Testis (tissue), 3 donors: ENCODE measurements around the gene TAF6. TPM values are rescaled to one million over a fixed set of nuclear protein-coding genes. Genes with fewer than 3 reads are reported as not detected.

ENCODE experiments used
- DNase-seq: peaks from one replicate; pipeline ENCODE4 v3.0.0-alpha.2; 2019
- H3K27ac ChIP-seq, 2 donors: fragments of 200-600 bp; sonication (generic); one replicate each; pipeline ENCODE4 v1.5.1; 2019
- H3K27me3 ChIP-seq: fragments of 200-600 bp; sonication (generic); one replicate; pipeline ENCODE4 v1.5.1; 2019
- H3K36me3 ChIP-seq: fragments of 200-600 bp; sonication (generic); one replicate; pipeline ENCODE4 v1.5.1; 2017; ENCODE audit warnings: low read depth; ENCODE audit errors: missing control alignments
- H3K4me1 ChIP-seq: fragments of 200-600 bp; sonication (generic); one replicate; pipeline ENCODE4 v1.5.1; 2019
- H3K4me3 ChIP-seq, 2 donors: fragments of 200-600 bp; sonication (generic); one replicate each; pipeline ENCODE4 v1.5.1; 2017 to 2019
- H3K9me3 ChIP-seq: fragments of 200-600 bp; sonication (generic); one replicate; pipeline ENCODE4 v1.5.1; 2017
- POLR2A ChIP-seq: fragments of 450-650 bp; IDR thresholded peaks from one replicate; pipeline ENCODE4 v1.6.1; 2017; ENCODE audit warnings: antibody characterized with exemption, mild to moderate bottlenecking, moderate library complexity
- WGBS, 2 donors: methylation state at CpG; one replicate each; pipeline ENCODE4 v1.1.5; 2018; 5-methylcytosine and 5-hydroxymethylcytosine counted together
- intact Hi-C: fragments of 100-400 bp; cut with DNase I; formaldehyde crosslinking; loops from one replicate; pipeline ENCODE4 v1.15.1; 2023; ENCODE audit warnings: low total_unique reads
- polyA plus RNA-seq: library from polyadenylated mRNA; stranded (reverse); fragments of 350-450 nt; fragmentation: Illumina TruSeq; extraction: RNeasy Lipid Tissue Mini Kit (QIAGEN cat#74804); gene quantifications from one replicate; pipeline ENCODE4 v1.2.3, GENCODE V29; 2014; ENCODE audit warnings: low read depth, low replicate concordance; ENCODE audit not compliant: insufficient read depth
- total RNA-seq, 2 donors: library from RNA; depleted of rRNA; stranded (reverse); fragments of >200 nt; gene quantifications; one replicate each; pipeline ENCODE4 v1.2.3, GENCODE V29; 2016
- TF ChIP-seq, protein P1 (sequence below), 3 experiments: fragments of 450-650 bp in 2 of 3; fragments of 200-600 bp in 1 of 3; sonication (generic) in 1 of 3; IDR thresholded peaks; one replicate each; pipeline ENCODE4 v1.5.1; 2016 to 2019; ENCODE audit warnings: antibody characterized with exemption in 3 of 3, mild to moderate bottlenecking in 2 of 3, moderate library complexity in 1 of 3

Gene TAF6
- total and polyA plus RNA-seq, 3 donors from 2014 or later: 95.4 to 108 (median 99.1) TPM

DNA sequence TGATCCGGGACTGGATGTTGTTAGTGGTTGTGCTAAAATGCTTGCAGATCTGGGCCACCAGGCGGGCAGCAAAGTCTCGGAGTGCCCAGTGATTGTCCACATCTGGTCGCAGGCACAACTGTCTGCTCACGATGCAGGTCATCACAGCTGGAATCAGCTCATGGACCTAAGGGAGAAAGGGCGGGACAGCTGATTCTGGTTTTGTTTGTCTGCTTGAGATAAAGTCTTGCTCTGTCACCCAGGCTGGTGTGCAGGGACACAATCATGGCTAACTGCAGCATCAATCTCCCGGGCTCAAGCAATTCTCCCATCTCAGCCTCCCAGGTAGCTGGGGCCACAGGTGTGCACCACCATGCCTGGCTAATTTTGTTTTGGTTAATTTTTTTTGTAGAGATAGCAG, 8.0 kb downstream of the TAF6 start:
- Histone ChIP-seq H3K9me3 (no peaks in the 10 kb centered on the region), H3K4me1 (no peaks in the 10 kb centered on the region), H3K27ac (no peak overlapping the region), H3K27me3 (no peaks in the 10 kb centered on the region), H3K4me3 (no peak overlapping the region), H3K36me3 (no peaks in the 10 kb centered on the region)
- intact Hi-C loops: no loop called here
- TF ChIP-seq, protein P1, sequence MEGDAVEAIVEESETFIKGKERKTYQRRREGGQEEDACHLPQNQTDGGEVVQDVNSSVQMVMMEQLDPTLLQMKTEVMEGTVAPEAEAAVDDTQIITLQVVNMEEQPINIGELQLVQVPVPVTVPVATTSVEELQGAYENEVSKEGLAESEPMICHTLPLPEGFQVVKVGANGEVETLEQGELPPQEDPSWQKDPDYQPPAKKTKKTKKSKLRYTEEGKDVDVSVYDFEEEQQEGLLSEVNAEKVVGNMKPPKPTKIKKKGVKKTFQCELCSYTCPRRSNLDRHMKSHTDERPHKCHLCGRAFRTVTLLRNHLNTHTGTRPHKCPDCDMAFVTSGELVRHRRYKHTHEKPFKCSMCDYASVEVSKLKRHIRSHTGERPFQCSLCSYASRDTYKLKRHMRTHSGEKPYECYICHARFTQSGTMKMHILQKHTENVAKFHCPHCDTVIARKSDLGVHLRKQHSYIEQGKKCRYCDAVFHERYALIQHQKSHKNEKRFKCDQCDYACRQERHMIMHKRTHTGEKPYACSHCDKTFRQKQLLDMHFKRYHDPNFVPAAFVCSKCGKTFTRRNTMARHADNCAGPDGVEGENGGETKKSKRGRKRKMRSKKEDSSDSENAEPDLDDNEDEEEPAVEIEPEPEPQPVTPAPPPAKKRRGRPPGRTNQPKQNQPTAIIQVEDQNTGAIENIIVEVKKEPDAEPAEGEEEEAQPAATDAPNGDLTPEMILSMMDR (IDR thresholded peaks at IDR 0.05): no peak
- no peak for TF ChIP-seq POLR2A
- DNase-seq: no peak
- WGBS, 2 donors: 85 to 95% methylated on average over 7 of the region's 7 CpGs

DNA sequence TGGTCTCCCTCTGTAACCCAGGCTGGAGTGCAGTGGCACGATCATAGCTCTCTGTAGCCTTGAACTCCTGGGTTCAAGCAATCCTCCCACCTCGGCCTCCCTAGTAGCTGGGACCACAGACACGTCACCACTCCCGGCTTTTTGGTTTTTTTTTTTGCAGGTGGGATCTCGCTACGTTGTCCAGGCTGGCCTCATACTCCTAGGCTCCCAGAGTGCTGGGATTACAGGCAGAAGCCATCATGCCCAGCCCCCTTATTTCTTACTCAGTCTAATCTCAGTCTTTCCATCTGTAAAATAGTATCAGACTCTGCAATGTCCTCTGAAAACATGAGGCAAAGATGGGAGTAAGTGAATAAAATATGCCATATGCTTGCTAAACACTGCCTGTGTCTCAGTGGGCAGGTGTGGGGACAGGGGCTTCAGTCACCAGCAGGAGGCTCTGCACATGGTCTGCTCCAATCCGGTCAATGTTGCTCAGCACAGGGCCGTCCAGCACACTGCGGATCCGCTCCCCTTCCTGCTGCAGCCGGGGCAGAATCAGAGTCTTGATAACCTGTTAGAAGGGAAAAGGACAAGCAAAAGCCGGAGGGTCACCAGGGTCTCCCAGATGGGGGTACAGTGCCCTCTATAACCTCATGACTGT, 9.5 kb downstream of the TAF6 start:
- WGBS, 2 donors: 86 to 88% methylated on average over 11 to 12 of the region's 12 CpGs
- Histone ChIP-seq H3K9me3 (no peaks in the 10 kb centered on the region), H3K27me3 (no peaks in the 10 kb centered on the region), H3K27ac (no peak overlapping the region), H3K4me3 (no peak overlapping the region), H3K36me3 (no peaks in the 10 kb centered on the region), H3K4me1 (no peaks in the 10 kb centered on the region)
- DNase-seq: no peak
- no peak for TF ChIP-seq POLR2A
- TF ChIP-seq, protein P1 (IDR thresholded peaks at IDR 0.05): no peak
- intact Hi-C loops: no loop called here

DNA sequence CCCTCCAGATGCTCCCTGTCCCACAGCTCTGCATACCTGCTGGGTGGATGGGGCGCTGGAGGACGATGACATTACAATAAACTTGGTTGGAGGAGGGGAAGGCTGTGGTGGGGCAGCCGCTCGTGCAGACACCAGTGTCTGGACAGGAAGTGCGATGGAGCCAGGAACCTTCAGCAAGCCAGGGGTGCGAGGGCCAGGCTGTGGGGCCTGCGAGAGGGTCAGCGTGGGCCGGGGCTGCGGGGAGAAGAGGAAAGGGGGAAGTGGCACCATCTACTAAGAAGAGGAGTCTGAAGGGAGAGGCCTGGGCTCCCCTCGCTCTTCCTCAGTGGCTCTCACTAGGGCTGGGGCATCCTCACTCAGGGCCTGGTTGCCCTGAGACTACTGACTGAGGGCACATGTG, 11.3 kb downstream of the TAF6 start:
- H3K4me1 ChIP-seq: no peaks in the 10 kb centered on the region
- no peaks in the 10 kb centered on the region for H3K36me3 ChIP-seq
- H3K27ac ChIP-seq: no peak overlapping the region
- no peak overlapping the region for H3K4me3 ChIP-seq
- no peak for DNase-seq
- H3K9me3 ChIP-seq: no peaks in the 10 kb centered on the region
- intact Hi-C loops: no loop called here
- no peaks in the 10 kb centered on the region for H3K27me3 ChIP-seq
- 81 to 84% methylated on average over 6 to 11 of the region's 11 CpGs for WGBS, 2 donors
- TF ChIP-seq, protein P1 (IDR thresholded peaks at IDR 0.05): no peak
- no peak for TF ChIP-seq POLR2A

DNA sequence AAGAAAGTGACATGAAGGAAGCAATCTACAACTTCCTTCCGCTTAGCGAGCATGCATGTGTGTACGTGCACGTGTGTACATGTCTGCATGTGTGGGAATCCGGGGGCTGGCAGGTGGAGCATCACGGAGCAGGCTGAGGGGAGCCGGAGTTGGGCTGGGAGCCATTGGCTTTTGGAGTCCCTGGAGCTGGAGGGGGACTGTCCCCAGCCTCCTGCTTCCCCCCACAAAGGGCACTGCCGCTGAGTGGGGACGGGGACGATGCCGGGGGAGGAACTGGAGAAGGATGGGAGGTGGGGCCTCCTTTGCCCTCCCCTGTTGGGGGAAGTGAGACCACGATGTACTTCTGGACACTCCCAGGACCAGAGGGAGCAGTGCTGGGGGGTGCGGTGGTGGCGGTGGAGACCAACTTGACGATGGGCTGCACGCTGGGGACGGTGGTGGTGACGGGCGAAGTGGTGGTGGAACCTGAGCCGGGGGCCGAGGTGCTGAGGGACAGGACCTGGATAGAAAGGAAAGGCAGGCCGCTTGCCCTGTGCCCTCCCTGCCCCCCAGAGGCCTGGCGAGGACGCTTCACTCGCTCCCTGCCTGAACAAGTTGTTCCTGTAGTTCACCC, 11.9 kb downstream of the TAF6 start:
- Histone ChIP-seq H3K4me3 (no peak overlapping the region), H3K27me3 (no peaks in the 10 kb centered on the region), H3K36me3 (no peaks in the 10 kb centered on the region), H3K27ac (no peak overlapping the region), H3K9me3 (no peaks in the 10 kb centered on the region), H3K4me1 (no peaks in the 10 kb centered on the region)
- WGBS, 2 donors: 80 to 84% methylated on average over 21 to 25 of the region's 25 CpGs
- intact Hi-C loops: no loop called here
- TF ChIP-seq POLR2A: no peak
- TF ChIP-seq, protein P1 (IDR thresholded peaks at IDR 0.05): no peak
- no peak for DNase-seq

DNA sequence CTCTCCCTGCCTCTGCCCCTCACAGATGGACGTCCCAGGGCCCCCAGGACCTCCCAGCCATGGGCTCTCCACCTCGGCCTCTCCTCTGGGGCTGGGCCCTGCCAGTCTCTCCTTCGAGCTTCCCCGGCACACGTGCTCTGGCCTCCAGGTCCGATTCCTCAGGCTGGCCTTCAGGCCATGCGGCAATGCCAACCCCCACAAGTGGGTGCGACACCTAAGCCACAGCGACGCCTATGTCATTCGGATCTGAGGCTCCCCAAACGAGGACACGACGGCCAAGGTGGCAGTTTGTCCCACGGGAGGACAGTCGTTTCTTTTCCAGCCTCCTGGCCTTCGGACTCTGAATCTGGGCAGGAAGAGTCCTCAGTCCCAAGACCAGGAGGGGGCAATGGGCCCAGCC, 12.5 kb downstream of the TAF6 start:
- Histone ChIP-seq H3K27ac (no peak overlapping the region), H3K36me3 (no peaks in the 10 kb centered on the region), H3K4me3 (no peak overlapping the region), H3K27me3 (no peaks in the 10 kb centered on the region), H3K9me3 (no peaks in the 10 kb centered on the region), H3K4me1 (no peaks in the 10 kb centered on the region)
- TF ChIP-seq, protein P1 (IDR thresholded peaks at IDR 0.05): no peak
- no peak for TF ChIP-seq POLR2A
- intact Hi-C loops: no loop called here
- 84 to 86% methylated on average over 13 to 17 of the region's 17 CpGs for WGBS, 2 donors
- DNase-seq: no peak
